Heart left ventricle (tissue), 13 donors: ENCODE measurements around the gene MGMT.

Experiments used
- CTCF ChIP-seq, 12 donors: fragments of 200-600 bp; sonication (generic) in 4 of 12; IDR thresholded peaks; one replicate each; pipeline versions ENCODE4 v1.5.0 to v1.8.0; 2018 to 2022; ENCODE audit warnings: antibody characterized with exemption in 12 of 12, mild to moderate bottlenecking in 5 of 12
- POLR2A ChIP-seq, 2 donors: fragments of 450-650 bp; IDR thresholded peaks; one replicate each; pipeline ENCODE4 v1.6.1; 2017; ENCODE audit warnings: antibody characterized with exemption in 2 of 2, mild to moderate bottlenecking in 2 of 2, moderate library complexity in 2 of 2
- donor health status: ischemic (EF 13 %, LVEDD 7.1; RV severe dilation, severe dysfunction).
- donor health status: DM: no; HTN: yes; CAD: no.
- donor health status: DM: no; HTN: no; CAD: no.
- donor health status: ischemic (EF 25% LVEDD 6.9; RV normal size, moderate dysfunction).
- donor health status: ischemic (EF 25% LVEDD 5.7; RV mildly dilated, moderate dysfunction).
- donor health status: ischemic (EF 35%, LVEDD 5.7; RV mildly dilated, moderate dysfunction).
- donor health status: nonischemic (EF 11% LVEDD 7.7; RV severe dilation, severe dysfunction).
- donor health status: DM: yes; HTN: yes; CAD: no.
- donor health status: PGD.
- donor health status: ischemic (EF 29% LVEDD 5.4; RV normal size, mild dysfunction).
- donor health status: nonischemic (EF 23%, LVEDD 6.1; RV moderate dilation, normal function).

GRCh38 chr10:129477051-129477450 is 10.0 kb downstream of the MGMT start:
- TF ChIP-seq CTCF (IDR thresholded peaks at IDR 0.05): no peak
- TF ChIP-seq POLR2A (IDR thresholded peaks at IDR 0.05): no peak
